Heart right ventricle (tissue), 16 donors: ENCODE data around the gene FBLN2. TPM values are rescaled to one million over a fixed set of nuclear protein-coding genes. Genes with fewer than 3 reads are reported as not detected.
A peak's percentile ranks its signal among the peaks of the same experiment; 100 is the strongest.

Source experiments
- ATAC-seq, 8 donors: fragments of 200-7000 bp; cut with Tn5 transposase; one replicate each; pipeline ENCODE4 v1.9.1; 2020; ENCODE audit warnings: mild to moderate bottlenecking in 8 of 8, moderate library complexity in 8 of 8, moderate number of reproducible peaks in 1 of 8
- DNase-seq, 2 donors: peaks; one replicate each; pipeline ENCODE4 v3.0.0-alpha.2; 2020
- H3K27ac ChIP-seq, 10 donors: fragments of 200-600 bp; sonication (generic) in 2 of 10; one replicate each; pipeline versions ENCODE4 v1.5.0 to v1.8.0; 2020 to 2022; ENCODE audit warnings: mild to moderate bottlenecking in 3 of 10
- H3K27me3 ChIP-seq, 7 donors: fragments of 200-600 bp; one replicate each; pipeline ENCODE4 v1.8.0; 2021 to 2022; ENCODE audit warnings: mild to moderate bottlenecking in 2 of 7
- H3K36me3 ChIP-seq, 9 donors: fragments of 200-600 bp; sonication (generic) in 1 of 9; one replicate each; pipeline versions ENCODE4 v1.5.0 to v1.8.0; 2020 to 2022; ENCODE audit warnings: mild to moderate bottlenecking in 2 of 9
- H3K4me1 ChIP-seq, 9 donors: fragments of 200-600 bp; sonication (generic) in 1 of 9; one replicate each; pipeline versions ENCODE4 v1.5.0 to v1.8.0; 2020 to 2022; ENCODE audit warnings: mild to moderate bottlenecking in 4 of 9
- H3K4me3 ChIP-seq, 10 donors: fragments of 200-600 bp; sonication (generic) in 2 of 10; one replicate each; pipeline versions ENCODE4 v1.5.0 to v1.8.0; 2020 to 2022; ENCODE audit warnings: mild to moderate bottlenecking in 7 of 10, moderate library complexity in 2 of 10
- H3K9me3 ChIP-seq, 11 donors: fragments of 200-600 bp in 10 of 11; sonication (generic) in 2 of 11; one replicate each; pipeline versions ENCODE4 v1.5.0 to v1.8.0; 2013 to 2022; ENCODE audit warnings: mild to moderate bottlenecking in 2 of 11, control low read depth in 1 of 11, moderate library complexity in 1 of 11
- CTCF ChIP-seq, 9 donors: fragments of 200-600 bp; sonication (generic) in 2 of 9; IDR thresholded peaks; one replicate each; pipeline versions ENCODE4 v1.5.0 to v1.8.0; 2021 to 2022; ENCODE audit warnings: antibody characterized with exemption in 9 of 9, mild to moderate bottlenecking in 5 of 9, moderate library complexity in 1 of 9
- WGBS, 2 donors: extraction: QIAGEN DNeasy Blood & Tissue Kit; methylation state at CpG; one replicate each; pipeline ENCODE4 v1.1.7; 2013; ENCODE audit warnings: inconsistent platforms in 1 of 2; 5-methylcytosine and 5-hydroxymethylcytosine counted together
- intact Hi-C, 10 donors: fragments of 100-400 bp; cut with DNase I; formaldehyde crosslinking; loops; one replicate each; pipeline versions ENCODE4 v1.11.1 to v1.14.2; 2022
- polyA plus RNA-seq, 2 donors: library from polyadenylated mRNA; stranded (reverse); fragments of 200-250 nt; gene quantifications; one replicate each; pipeline ENCODE4 v1.2.3, GENCODE V29; 2013
- total RNA-seq, 10 donors: library from RNA; stranded (reverse); fragmentation: NEBNext Ultra II Directional in 3 of 10; extraction: Animal tissue kit (Norgen Biotek cat#: 25700) in 3 of 10; gene quantifications; one replicate each; pipeline versions ENCODE4 v1.2.1 to v1.2.4, GENCODE V29; 2021 to 2023
- donor health status: Arrhythmogenic right ventricular cardiomyopathy.
- donor health status: ischemic (EF 13 %, LVEDD 7.1; RV severe dilation, severe dysfunction).
- donor health status: healthy with polysubstance abuse.
- donor health status: DM: no; HTN: yes; CAD: no.
- donor health status: DM: no; HTN: no; CAD: no.
- donor health status: ischemic (EF 25% LVEDD 6.9; RV normal size, moderate dysfunction).
- donor health status: ischemic (EF 25% LVEDD 5.7; RV mildly dilated, moderate dysfunction).
- donor health status: healthy.
- donor health status: DM: yes; HTN: yes; CAD: no.
- donor health status: Ischemic cardiomyopathy.
- donor health status: ischemic (EF 35%, LVEDD 5.7; RV mildly dilated, moderate dysfunction).
- donor health status: nonischemic (EF 11% LVEDD 7.7; RV severe dilation, severe dysfunction).
- donor health status: DM: yes; HTN: yes; CAD: no.
- donor health status: PGD.
- donor health status: ischemic (EF 29% LVEDD 5.4; RV normal size, mild dysfunction).
- donor health status: nonischemic (EF 23%, LVEDD 6.1; RV moderate dilation, normal function).

FBLN2 gene
- total and polyA plus RNA-seq, 12 donors, result 20.7 to 78.9 (median 47.0) TPM

DNA sequence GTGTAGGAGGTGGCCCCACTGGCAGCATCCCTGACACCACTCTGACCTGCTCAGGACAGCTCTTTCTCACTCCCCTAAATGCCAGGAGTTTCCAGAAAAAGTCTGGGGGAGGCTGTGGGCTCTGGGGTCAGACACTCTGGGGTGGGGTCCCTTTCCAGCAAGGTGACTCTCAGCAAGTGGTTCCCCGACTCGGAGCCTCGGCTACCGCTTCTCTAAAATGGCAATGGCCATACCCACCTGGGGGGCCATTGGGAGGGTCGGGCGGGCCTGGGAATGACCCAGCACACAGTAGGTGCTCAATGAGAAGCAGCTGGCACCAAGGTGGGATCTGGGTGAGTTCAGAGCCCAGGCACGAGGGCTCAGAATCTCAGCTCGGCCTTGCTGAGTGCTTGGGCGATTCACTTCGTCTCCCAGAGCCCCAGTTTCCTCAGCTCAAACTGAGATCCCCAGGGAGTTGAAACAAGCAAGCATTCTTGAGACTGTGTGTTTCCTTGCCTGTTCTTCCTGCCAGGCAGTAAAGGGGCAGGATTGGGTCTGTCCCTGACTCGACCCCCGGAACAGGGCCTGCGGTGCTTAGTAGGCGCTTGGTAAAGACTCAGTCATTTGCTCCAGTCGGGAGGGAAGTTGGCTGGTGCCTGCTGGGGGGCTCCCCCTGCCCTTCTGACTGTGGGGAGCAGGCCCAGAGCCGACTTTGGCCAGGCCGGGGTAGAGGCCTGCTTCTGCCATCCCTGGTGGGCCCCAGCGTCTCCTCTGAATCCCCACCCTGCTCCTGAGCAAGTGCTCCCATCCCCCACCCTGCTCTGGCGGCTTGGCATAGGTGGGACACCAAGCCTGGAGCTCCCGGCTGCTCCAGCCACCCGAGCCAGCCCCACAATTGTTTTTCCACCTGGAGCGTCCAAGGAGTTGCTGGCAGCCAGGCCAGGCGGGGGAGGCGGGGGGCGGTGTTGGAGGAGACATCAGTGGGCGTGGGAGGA lies 32.9 kb upstream of the FBLN2 start:
- no peak overlapping the region for H3K4me3 ChIP-seq
- no peaks in the 10 kb centered on the region for H3K36me3 ChIP-seq
- intact Hi-C loops, result no loop called here
- H3K4me1 ChIP-seq, result peaks cover 23 to 46% (median 33%) of the 10 kb centered on the region in 9 donors
- H3K9me3 ChIP-seq, result no peaks in the 10 kb centered on the region
- H3K27ac ChIP-seq, result peak overlapping the region in 9 of 10 donors; percentile 58 to 90 (median 79)
- DNase-seq (peak; percentile 44 to 69), ATAC-seq (peak; percentile 7 to 42 (median 32))
- no peaks in the 10 kb centered on the region for H3K27me3 ChIP-seq
- 61 to 66% methylated on average over 26 of the region's 26 CpGs for WGBS, 2 donors
- TF ChIP-seq CTCF (IDR thresholded peaks at IDR 0.05), result no peak

DNA sequence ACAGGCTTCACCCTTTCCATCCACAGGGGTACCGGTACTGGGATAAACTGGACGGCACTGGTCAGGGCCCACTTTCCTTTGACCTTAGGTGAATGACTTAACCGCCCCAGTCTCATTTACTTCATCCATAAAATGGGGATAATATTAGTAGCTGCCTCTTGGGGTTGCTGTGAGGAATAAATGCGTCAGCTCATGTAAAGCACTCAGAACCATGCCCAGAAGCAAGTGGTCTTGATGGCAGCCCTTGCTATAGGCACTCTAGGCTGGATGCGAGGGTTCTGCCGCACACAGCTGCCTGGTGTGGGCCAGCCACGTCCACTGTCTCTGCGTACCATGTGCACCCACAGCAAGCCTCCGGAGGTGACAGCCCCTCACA lies 32.2 kb upstream of the FBLN2 start:
- no peak for DNase-seq

GRCh38 chr3:13517253-13517977 lies 31.5 kb upstream of the FBLN2 start:
- H3K9me3 ChIP-seq, result no peaks in the 10 kb centered on the region
- intact Hi-C loops, result loop anchor here in 1 of 10 donors (1.0 kb wide), 1 partner anchor 14 kb away; no protein-coding TSS in a partner anchor
- no peaks in the 10 kb centered on the region for H3K36me3 ChIP-seq
- peaks cover 23 to 46% (median 33%) of the 10 kb centered on the region in 9 donors for H3K4me1 ChIP-seq
- no peak for TF ChIP-seq CTCF (IDR thresholded peaks at IDR 0.05)
- peak; percentile 56 to 86 for DNase-seq
- no peaks in the 10 kb centered on the region for H3K27me3 ChIP-seq
- ATAC-seq, result peak; percentile 46 to 89 (median 80)
- H3K4me3 ChIP-seq, result no peak overlapping the region
- peak overlapping the region in 9 of 10 donors; percentile 58 to 90 (median 79) for H3K27ac ChIP-seq
- WGBS, 2 donors, result 41 to 67% methylated on average over 18 of the region's 18 CpGs

More for the DNA sequence above, 32.2 kb upstream of the FBLN2 start:
- no peaks in the 10 kb centered on the region for H3K36me3 ChIP-seq
- intact Hi-C loops, result loop anchor here in 1 of 10 donors (1.0 kb wide), 1 partner anchor 15 kb away; no protein-coding TSS in a partner anchor
- peaks cover 23 to 46% (median 33%) of the 10 kb centered on the region in 9 donors for H3K4me1 ChIP-seq
- no peak overlapping the region for H3K4me3 ChIP-seq
- peak in 5 of 8 donors; percentile 2 to 12 (median 4) for ATAC-seq
- H3K9me3 ChIP-seq, result no peaks in the 10 kb centered on the region
- no peak for TF ChIP-seq CTCF (IDR thresholded peaks at IDR 0.05)
- 73 to 84% methylated on average over 9 of the region's 9 CpGs for WGBS, 2 donors
- H3K27ac ChIP-seq, result peak overlapping the region in 9 of 10 donors; percentile 58 to 90 (median 79)
- H3K27me3 ChIP-seq, result no peaks in the 10 kb centered on the region

- Histone ChIP-seq H3K27me3 (no peaks in the 10 kb centered on the region), H3K4me3 (no peak overlapping the region), H3K4me1 (peaks cover 23 to 46% (median 33%) of the 10 kb centered on the region in 9 donors), H3K36me3 (no peaks in the 10 kb centered on the region), H3K9me3 (no peaks in the 10 kb centered on the region), H3K27ac (peak overlapping the region in 8 of 10 donors; percentile 18 to 84 (median 79))
- no peak for TF ChIP-seq CTCF (IDR thresholded peaks at IDR 0.05)
- intact Hi-C loops, result no loop called here
- WGBS, 2 donors, result 51 to 52% methylated on average over 15 of the region's 15 CpGs
- ATAC-seq, result peak; percentile 29 to 75 (median 64)
- peak; percentile 80 to 85 for DNase-seq
These were observed 30.4 kb upstream of the FBLN2 start for GRCh38 chr3:13518516-13518953.
